NCI-H128 (cell line): ENCODE data around the gene MFSD6.
"Not testable (repeated sequence)": the region's sequence is repeated elsewhere in the genome, so short reads cannot be mapped to it uniquely, and the experiment has no call there.

Experiments used
- DNase-seq: peaks from one replicate; lab custom pipeline; 2025; ENCODE audit not compliant: unreplicated experiment; lab: John Stamatoyannopoulos, UW

MFSD6 gene

DNA sequence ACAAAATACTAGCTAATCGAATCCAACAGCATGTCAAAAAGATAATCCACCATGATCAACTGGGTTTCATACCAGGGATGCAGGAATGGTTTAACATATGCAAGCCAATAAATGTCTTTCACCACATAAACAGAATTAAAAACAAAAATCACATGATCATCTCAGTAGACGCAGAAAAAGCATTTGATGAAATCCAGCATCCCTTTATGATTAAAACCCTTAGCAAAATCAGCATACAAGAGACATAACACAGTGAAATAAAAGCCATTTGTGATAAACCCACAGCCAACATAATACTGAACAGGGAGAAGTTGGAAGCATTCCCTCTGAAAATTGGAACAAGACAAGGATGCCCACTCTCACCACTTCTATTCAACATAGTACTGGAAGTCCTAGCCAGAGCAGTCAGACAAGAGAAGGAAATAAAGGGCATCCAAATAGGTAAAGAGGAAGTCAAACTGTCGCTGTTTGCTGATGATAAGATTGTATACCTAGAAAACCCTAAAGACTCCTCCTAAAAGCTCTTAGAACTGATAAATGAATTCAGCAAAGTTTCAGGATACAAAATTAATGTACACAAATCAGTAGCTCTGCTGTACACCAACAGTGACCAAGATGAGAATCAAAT is 86.6 kb downstream of the MFSD6 start:
- DNase-seq: not testable (repeated sequence)

DNA sequence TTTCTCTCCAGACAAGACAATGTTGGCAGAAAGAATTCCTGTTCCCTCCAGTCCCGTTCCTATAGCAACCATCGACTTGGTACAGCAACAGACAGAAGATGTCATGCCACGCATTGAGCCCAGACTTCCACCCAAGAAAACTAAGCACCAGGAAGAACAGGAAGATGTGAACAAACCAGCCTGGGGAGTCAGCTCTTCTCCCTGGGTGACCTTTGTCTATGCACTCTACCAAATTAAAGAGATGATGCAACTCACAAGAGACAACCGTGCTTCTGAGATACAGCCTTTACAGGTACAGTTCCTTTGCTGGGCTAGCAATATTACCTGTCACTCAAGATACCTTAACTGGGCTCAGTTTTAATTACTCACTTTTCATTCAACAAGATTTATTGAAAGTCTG is 89.3 kb downstream of the MFSD6 start:
- no peak for DNase-seq

- no peak for DNase-seq
Observed at GRCh38 chr2:190499273-190499672, 91.1 kb downstream of the MFSD6 start.

- DNase-seq: no peak
Observed at GRCh38 chr2:190500054-190500502, 91.9 kb downstream of the MFSD6 start.

GRCh38 chr2:190501231-190501630 is 93.1 kb downstream of the MFSD6 start:
- DNase-seq: no peak

- no peak for DNase-seq
Observed at GRCh38 chr2:190501702-190502407, 93.7 kb downstream of the MFSD6 start.

GRCh38 chr2:190503088-190503487 is 94.9 kb downstream of the MFSD6 start:
- DNase-seq: no peak

DNA sequence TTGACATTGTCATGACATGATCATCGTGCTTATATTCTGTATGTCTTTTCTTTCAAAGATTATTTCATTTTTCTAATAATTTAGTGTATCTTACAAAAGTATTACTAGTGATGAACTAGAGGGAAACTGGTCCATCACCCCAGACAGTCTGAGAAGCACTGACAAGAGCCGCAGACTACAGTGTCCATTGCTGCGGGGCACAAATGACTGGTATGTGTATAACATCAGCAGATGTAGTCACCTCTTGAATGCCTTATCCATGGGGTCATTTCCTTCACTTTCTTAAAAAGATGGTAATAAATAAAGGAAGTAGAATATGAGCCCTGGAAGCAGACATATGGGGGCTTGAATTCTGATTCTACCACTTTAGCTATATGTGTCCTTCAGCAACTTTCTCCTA is 96.8 kb downstream of the MFSD6 start:
- DNase-seq: no peak

GRCh38 chr2:190505696-190506095 is 97.5 kb downstream of the MFSD6 start:
- DNase-seq: no peak

GRCh38 chr2:190506666-190507065 is 98.5 kb downstream of the MFSD6 start:
- no peak for DNase-seq

GRCh38 chr2:190507135-190507534 is 99.0 kb downstream of the MFSD6 start:
- no peak for DNase-seq

- not testable (repeated sequence) for DNase-seq
Observed at GRCh38 chr2:190509895-190510294, 101.7 kb downstream of the MFSD6 start.

GRCh38 chr2:190511104-190511503 is 102.9 kb downstream of the MFSD6 start:
- DNase-seq: no peak

DNA sequence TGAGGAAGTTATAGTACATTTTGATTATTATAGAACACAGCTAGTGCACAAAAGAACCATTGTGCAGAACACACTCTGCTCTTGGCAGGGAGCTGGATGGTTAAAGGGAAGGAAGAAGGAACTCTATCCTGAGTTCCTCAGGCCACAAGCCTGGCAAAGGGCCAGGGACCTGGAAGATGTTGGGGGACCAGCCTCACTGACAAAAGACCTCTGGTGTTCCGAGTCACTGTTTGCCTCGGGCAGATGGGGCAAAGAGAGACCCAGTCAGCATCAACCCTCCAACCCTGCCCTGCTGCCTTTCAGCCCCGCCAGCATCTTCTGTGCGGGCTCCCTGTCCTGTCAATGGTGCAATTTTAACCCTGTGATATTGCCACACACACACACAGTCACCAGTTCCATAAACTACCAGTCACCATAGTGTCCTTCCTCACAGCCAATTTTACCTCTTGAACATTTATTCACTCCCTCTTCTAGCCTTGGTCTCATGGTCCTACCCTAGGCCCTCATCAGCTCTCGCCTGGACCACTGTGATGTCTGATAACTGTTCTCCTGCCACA is 104.5 kb downstream of the MFSD6 start:
- DNase-seq: no peak

DNA sequence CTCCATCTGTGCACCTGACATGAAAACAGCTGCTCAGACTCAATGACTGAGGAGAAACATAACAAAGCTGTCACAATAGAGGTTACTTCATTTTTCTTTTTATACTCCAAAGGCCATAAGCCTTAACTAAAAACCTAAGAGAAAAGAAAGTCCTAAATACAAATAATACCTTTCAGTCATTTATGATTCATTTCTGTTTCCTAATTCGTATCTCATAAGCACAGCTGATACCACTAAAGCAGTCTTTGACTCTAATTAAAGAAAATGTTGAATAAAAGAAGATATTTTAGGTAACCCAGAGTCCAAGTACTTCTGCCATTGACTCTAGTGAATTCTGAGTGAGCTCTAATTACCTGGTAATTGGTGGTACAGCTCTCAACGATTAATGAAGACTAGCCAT is 105.7 kb downstream of the MFSD6 start:
- DNase-seq: no peak

DNA sequence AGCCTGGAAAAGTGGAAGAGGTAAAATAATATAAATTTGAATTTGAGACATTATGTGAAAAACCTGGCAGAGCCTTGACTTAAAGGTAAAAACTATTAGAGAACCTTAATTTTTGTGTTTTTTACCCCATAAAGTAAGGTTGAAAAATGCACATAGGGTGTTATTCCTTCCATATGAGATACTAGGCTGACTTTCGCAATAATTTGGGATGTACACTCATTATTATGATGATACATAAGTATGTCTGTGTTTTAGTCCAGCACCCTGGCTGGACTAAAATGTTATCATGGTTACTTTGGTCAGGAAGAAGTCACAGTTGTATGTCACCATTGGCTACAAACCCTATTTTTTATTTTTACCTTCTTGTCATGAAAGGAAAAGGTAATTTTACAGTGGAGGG is 106.5 kb downstream of the MFSD6 start:
- no peak for DNase-seq

DNA sequence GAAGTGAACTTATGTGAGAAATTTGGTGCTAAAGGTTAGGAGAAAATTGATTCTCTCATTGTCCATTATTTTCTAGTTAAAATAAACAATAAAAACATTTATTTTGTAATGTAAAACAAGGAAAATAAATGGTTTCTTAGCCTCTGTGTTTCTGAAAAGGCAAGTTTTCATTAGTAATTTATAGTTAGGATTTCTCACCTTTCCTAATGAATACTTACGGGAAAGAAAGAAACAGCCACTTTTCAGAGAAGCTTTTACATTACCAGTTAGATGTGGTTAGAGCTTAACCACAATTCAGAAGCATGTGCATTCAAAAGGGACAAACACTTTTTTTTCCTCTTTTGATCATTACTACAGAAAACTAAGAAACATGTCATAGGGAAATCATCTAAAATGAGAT is 107.5 kb downstream of the MFSD6 start:
- no peak for DNase-seq

- DNase-seq: no peak
Observed at GRCh38 chr2:190517468-190517867, 109.3 kb downstream of the MFSD6 start.

GRCh38 chr2:190519975-190520767 is 112.0 kb downstream of the MFSD6 start:
- no peak for DNase-seq

DNA sequence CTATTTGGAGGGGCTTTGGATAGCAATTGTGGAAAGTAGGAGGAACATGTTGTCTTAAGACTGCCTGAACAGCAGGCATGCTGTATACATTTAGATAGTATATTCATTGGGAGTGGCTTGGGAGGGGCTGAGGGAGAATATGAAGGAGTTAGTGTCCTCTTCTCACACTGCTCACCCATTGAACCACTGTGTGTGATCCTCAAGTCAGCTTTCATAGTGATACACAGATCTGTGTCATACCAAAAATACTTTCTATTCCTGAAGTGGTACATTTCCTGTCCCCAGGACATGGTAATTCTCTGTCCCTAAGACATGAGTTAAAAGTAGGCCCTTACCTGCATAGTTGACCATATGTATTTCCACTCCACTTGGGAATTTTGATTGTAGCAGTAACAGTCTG is 116.8 kb downstream of the MFSD6 start:
- no peak for DNase-seq

GRCh38 chr2:190526105-190526750 is 118.1 kb downstream of the MFSD6 start:
- no peak for DNase-seq
